Hematopoietic multipotent progenitor cell treated with erythropoietin and hydrocortisone succinate and interleukin-3 and kit ligand, for 6 days (in vitro differentiated cells): Measurements from ENCODE around the gene TAS2R60.
"Not testable (repeated sequence)": the region's sequence is repeated elsewhere in the genome, so short reads cannot be mapped to it uniquely, and the experiment has no call there.

Experiments
- DNase-seq: peaks from one replicate; pipeline ENCODE4 v3.0.0-alpha.2; 2015

TAS2R60 gene

DNA sequence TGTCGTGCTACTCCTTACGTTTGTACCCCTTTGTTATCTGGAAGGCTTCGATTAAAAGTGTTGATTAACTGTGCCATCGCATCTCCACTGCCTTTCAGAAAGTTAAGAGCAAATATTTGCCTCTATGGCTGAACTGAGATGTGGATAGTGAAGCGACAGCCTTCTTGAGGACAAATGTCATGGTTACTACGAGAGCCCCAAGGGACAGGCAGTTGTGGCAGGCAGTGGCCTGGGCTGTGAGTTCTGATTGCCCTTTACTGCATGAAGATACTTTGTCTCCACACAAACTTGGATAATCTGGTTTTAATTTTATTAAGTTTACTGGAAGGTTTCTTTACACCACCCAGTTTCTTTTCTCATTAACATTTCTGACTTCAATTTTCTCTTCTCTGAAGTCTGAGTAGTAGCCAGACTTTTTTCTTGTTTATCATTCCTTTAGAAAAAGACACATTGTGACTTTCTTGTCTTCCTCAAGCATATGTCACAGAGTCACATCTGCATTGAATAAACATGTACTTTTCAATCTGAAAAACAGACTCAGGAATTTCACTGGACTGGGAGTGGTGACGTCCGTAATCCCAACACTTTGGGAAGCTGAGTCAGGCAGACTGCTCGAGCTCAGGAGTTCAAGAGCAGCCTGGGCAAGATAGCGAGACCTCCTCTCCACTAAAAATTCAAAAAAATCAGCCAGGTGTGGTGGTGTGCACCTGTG is 36.0 kb downstream of the TAS2R60 start:
- DNase-seq, result no peak

DNA sequence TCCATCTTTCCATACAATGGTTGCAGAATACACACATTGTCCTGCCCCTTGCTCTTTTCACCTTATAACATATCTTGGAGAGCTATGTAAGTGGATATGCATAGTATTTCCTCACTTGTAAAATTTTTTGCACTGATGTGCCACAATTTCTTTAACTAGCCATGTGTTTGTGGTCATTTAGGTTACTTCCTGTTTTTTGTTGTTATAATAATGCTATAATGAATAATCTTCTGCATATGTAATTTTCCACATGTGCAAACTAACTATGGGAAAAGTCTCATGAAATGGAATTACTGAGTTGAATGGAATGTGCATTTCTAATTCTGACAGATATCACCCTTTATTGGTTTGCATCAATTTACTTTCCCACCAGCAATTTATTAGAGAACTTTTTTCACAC is 37.2 kb downstream of the TAS2R60 start:
- DNase-seq, result no peak

- no peak for DNase-seq
Measured at GRCh38 chr7:143484119-143484518, 40.9 kb downstream of the TAS2R60 start.

DNA sequence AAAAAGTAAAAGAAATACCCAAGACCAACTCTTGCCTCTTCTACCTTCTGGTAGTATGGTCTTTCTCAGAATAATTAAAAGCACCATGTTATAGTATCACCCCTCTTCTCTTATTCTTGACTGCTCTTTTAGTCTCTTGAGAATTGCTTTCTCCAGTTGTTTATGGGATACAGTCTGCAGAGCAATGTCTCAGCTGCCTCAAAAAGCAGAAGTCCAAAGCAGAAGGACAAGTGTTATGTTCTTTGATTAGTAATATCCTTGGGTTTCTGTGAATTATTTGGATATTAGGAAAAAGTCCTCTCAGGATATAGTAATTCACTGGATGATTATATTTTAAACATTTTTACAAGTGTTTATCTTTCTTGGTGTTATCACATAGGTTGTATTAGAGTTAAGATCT is 41.8 kb downstream of the TAS2R60 start:
- peak; percentile 10 for DNase-seq

DNA sequence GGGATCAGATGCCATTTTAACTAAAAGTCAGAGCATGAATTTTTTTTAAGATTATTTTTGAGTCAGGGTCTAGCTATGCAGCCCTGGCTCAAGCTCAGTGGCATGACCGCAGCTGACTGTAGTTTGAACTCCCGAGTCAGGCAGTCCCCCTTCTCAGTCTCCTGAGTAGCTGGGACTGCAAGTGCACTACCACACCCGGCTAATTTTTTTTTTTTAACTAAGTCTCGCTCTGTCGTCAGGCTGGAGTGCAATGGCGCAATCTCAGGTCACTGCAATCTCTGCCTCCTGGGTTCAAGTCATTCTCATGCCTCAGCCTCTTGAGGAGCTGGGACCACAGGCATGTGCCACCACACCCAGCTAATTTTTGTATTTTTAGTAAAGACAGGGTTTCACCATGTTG is 42.2 kb downstream of the TAS2R60 start:
- no peak for DNase-seq

- not testable (repeated sequence) for DNase-seq
Measured at GRCh38 chr7:143486266-143486665, 43.0 kb downstream of the TAS2R60 start.

GRCh38 chr7:143487061-143487460 is 43.8 kb downstream of the TAS2R60 start:
- no peak for DNase-seq

- peak; percentile 37 for DNase-seq
Measured at GRCh38 chr7:143487566-143487965, 44.3 kb downstream of the TAS2R60 start.

- peak; percentile 67 for DNase-seq
Measured at GRCh38 chr7:143490717-143491306, 47.6 kb downstream of the TAS2R60 start.

GRCh38 chr7:143492043-143492471 is 48.8 kb downstream of the TAS2R60 start:
- peak; percentile 28 for DNase-seq

- no peak for DNase-seq
Measured at GRCh38 chr7:143492799-143493739, 49.8 kb downstream of the TAS2R60 start.

- DNase-seq, result no peak
Measured at GRCh38 chr7:143493751-143494150, 50.5 kb downstream of the TAS2R60 start.
